Posterior cingulate gyrus (tissue), 11 donors: ENCODE measurements around the gene GRB7.
"Not testable (repeated sequence)": the region's sequence is repeated elsewhere in the genome, so short reads cannot be mapped to it uniquely, and the experiment has no call there.

Experiments used
- DNase-seq, 10 donors: peaks; one replicate each; pipeline versions ENCODE4 v3.0.0 to v3.0.0-alpha.2; 2020 to 2021; ENCODE audit warnings: mixed read lengths in 3 of 10
- intact Hi-C: fragments of 100-400 bp; cut with DNase I; formaldehyde crosslinking; loops from one replicate; pipeline ENCODE4 v1.15.1; 2023

GRB7 gene

DNA sequence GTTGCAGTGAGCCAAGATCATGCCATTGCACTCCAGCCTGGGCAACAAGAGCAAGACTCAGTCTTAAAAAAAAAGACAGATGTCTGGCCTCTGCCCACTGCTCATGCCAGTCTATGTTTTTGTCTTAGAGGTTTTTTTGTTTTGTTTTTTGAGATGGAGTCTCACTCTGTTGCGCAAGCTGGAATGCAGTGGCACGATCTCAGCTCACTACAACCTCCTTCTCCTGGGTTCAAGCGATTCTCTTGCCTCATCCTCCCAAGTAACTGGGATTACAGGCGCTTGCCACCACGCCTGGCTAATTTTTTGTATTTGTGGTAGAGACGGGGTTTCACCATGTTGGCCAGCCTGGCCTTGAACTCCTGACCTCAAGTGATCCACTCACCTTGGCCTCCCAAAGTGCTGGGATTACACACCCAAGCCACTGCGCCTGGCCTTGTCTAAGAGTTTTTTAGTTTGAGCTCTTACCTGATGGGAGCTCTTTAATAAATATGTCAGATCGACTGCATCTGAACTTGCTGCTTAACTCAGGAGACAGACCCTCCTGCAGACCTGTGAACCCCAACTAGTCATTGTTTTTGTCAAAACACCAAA lies 10.8 kb downstream of the GRB7 start:
- intact Hi-C loops = not testable (repeated sequence)
- DNase-seq = peak in 2 of 10 donors; percentile 21 to 22

DNA sequence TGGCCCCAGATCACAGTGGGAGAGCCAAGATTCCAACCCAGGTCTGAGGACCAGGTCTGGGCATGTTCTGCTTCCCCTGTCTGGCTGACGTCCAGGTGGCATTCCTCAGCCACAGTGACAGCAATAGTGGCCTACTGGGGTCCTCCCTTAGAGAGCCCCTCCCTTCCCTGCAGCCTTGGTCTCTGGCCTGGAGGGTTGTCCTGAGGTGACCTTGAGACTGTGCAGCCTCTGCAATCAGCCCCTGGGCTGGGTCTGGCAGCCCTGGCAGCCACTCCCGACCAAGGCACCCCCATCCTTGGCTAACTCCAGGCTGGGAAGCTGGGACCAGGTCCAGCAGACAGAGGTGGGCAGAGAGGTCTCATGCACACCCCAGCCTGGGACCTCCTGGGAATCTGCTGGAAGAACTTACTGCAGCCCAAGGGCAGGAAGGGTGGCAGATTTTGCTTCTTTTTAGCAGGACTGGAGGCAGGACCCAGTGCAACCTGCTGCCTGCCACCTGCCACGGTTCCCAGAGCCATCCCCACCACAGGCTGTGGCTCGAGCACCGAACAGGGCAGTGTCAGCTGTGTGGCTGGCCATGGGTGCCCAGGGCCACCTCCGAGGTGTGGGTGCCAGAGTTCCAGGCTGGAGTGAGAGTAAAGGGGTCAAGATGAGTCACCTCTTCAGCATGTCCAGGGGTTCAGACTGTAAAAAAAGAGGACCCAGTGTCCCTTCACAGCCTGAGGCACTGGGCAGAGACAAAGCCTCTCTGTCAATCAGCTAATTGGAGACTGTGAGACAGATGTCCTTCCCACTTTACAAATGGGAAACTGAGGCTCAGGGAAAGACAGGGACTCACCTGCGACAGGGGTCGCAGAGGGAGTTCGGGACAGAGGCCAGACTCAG lies 12.6 kb downstream of the GRB7 start:
- DNase-seq = peak in 2 of 10 donors; percentile 7 to 62
- intact Hi-C loops = loop anchor here (5.0 to 10.0 kb wide), 3 partner anchors 113 to 223 kb away; partner anchors contain the start of genes LRRC3C, ORMDL3 and STARD3

GRCh38 chr17:39751016-39751543 lies 13.3 kb downstream of the GRB7 start:
- peak in 1 of 10 donors; percentile 8 for DNase-seq
- intact Hi-C loops = loop anchor here (5.0 to 10.0 kb wide), 3 partner anchors 114 to 224 kb away; partner anchors contain the start of genes LRRC3C, ORMDL3 and STARD3

GRCh38 chr17:39751637-39752036 lies 13.9 kb downstream of the GRB7 start:
- intact Hi-C loops = loop anchor here (5.0 to 10.0 kb wide), 3 partner anchors 114 to 224 kb away; partner anchors contain the start of genes LRRC3C, ORMDL3 and STARD3
- peak in 2 of 10 donors; percentile 8 to 52 for DNase-seq

GRCh38 chr17:39752241-39752881 lies 14.6 kb downstream of the GRB7 start:
- peak in 2 of 10 donors; percentile 2 to 5 for DNase-seq
- intact Hi-C loops = loop anchor here (5.0 to 10.0 kb wide), 3 partner anchors 115 to 225 kb away; partner anchors contain the start of genes LRRC3C, ORMDL3 and STARD3

DNA sequence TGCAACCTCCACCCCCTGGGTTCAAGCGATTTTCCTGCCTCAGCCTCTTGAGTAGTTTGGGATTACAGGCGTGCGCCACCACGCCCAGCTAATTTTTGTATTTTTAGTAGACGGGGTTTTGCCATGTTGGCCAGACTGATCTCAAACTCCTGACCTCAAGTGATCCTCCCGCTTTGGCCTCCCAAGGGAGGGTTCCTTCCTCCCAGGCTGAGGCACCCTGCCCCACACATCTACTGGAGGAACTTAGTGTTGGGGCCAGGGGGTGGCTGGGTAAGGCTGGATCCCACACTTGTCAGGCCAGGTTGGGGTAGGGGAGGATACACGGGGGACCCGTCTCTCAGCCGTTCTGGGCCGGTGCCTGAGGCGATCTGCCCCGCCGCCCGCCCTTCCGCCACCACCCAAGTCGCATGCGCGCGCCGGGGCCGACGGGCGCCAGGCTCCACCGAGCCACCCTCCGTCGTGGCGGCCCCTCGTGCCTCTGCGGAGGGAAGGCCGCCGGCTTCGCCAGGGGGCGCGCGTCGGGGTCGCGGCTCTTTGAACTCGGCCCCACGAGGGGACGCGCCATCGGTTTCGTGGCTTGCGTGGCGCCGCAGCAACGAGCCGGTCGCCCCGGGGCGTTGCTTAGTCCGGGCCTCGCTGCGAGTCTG lies 15.9 kb downstream of the GRB7 start:
- peak in 6 of 10 donors; percentile 7 to 88 (median 56) for DNase-seq
- intact Hi-C loops = loop anchor here (2.0 to 10.0 kb wide), 4 partner anchors 116 to 226 kb away; partner anchors contain the start of genes LRRC3C, ORMDL3 and STARD3

DNA sequence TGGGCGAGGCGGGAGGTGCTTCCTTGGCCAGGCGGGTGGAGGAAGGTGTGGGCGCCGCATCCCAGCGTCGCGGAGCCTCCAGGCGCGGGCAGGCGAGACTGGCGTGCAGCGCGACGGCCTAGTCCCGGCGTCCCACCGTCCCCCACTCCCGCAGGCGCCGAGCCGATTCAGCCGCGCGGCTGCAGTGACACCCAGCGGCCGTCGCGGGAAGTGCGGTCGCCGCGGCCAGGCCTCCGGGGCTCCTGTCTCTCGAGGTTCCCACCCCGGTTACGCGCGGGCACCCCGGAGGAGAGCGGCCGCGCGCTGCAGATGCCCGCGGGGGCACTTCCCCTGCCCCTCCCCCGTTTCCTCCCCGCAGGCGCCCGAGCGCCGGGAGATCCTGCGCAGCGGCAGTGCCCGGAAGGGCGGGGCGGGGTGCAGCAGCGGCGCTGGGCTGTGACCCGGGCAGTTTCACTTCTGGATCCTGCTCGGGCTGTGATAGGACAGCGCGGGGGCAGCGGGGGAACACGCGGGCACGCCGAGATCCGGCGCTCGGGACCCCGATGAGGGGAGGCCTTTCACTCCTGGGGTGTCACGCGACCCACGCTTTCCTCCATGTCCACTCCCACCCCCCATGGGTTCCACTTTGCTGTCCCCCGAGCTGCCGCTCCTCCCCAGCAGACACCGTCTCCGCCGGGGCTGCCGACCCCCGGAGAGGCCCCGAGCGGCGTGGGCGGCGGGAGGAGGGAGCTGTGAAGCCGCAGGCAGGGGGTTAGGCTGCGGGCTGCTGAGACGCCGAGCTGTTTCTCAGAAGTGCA lies 16.6 kb downstream of the GRB7 start:
- DNase-seq = peak; percentile 73 to 98 (median 86)
- intact Hi-C loops = loop anchor here (2.0 to 10.0 kb wide), 4 partner anchors 117 to 227 kb away; partner anchors contain the start of genes LRRC3C, ORMDL3 and STARD3

DNA sequence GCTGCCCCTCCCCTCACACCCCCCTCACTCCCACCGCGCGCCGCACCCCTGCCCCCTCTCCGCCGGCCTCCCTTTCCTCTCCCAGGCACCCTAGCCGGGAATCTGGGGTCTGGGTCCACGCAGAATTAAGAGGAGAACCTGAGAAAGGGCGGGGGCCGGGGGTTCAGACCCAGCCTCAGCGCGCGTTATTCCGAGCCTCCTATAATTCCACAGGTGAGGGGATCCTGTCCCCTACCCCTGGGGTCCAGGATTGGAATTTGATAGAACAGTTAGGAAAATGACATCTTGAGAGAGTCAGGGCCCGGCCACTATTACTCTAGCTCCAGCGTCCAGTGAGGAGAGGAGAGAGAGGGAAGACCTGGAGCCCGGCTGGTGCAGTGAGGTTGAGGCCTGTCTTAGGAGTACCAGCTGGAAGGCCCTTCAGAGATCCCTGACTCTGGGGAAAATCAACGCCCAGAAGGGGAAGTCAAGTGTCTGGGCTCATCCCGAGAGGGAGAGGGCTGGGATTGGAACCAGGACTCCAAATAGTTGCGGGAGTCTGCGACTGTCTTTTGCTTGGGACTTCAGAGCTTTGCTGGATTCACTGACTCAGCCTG lies 17.3 kb downstream of the GRB7 start:
- intact Hi-C loops = loop anchor here (2.0 to 10.0 kb wide), 4 partner anchors 118 to 228 kb away; partner anchors contain the start of genes LRRC3C, ORMDL3 and STARD3
- DNase-seq = peak in 1 of 10 donors; percentile 76

DNA sequence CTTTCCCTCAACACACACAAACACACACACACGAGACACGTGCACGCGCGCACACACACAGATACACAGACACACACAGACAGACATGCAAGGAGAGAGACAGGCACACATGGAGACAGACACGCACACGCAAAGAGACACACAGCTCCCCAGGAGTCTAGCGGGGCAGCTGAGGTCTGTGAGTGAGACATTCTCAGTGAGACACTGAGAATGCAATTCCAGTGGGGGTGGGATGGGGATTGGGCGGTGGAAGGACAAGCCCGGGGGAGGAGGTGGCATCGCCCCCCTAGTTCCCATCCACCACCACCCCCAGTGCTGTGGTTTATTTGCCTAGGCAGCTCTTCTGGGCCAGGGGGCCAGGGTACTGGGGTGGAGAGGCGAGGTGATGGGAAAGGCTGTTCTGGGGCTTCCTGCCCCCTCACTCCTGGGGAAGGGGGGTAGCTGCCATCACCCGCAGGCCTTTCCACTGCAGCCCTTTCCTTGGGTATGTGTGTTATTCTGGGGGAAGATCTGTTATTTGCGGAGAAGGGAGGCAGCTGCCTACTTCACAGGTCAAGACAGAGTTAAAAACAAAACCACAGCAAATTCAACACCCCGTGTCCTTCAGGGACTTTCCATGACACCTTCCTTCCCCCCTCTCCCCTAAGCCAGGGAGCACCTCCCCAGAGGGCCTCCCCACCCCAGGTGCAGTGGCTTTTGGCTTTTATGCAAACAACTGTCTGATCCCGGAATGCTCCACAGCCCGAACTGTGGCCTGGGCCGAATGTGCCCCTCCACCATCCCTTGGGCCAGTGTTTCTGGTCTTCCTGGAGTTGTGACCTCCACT lies 18.0 kb downstream of the GRB7 start:
- intact Hi-C loops = loop anchor here (2.0 to 10.0 kb wide), 2 partner anchors 133 to 169 kb away; partner anchors contain the start of genes LRRC3C and ORMDL3
- no peak for DNase-seq

DNA sequence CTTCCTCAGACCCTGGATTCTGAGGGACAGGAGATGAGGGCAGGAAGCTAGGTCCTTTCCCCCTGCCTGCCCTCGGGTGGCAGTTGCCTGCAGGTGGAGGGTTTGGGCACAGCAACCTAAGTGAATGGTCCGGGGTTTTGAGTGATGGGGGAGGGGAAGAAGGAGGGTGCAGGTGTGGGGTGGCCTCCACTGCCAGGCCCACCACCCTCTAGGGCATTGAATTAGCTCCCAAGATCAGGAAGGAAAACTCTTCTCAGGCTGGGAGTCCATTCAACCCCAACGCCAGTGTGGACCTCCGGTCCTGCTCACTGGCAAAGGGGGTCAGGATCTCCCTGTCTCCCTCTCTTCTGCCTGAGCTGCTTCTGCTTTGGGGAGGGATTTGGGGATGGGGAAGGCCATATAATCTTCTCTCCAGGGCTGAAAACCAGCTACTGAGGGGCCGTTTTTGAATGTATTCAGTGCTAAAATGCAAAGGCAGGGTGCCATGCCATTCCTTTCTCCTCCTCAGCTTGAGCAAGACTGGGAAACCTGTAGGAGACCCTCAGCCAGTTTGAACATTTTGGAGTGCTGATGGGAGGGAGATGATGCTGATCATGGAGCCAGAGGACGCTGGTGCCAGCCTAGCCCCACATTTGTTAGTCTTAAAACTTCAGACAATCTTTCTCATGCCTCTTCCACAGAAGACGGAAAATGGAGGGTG lies 18.8 kb downstream of the GRB7 start:
- intact Hi-C loops = loop anchor here (10.0 kb wide), 1 partner anchor 168 kb away; the partner anchor contains the start of genes LRRC3C and ORMDL3

DNA sequence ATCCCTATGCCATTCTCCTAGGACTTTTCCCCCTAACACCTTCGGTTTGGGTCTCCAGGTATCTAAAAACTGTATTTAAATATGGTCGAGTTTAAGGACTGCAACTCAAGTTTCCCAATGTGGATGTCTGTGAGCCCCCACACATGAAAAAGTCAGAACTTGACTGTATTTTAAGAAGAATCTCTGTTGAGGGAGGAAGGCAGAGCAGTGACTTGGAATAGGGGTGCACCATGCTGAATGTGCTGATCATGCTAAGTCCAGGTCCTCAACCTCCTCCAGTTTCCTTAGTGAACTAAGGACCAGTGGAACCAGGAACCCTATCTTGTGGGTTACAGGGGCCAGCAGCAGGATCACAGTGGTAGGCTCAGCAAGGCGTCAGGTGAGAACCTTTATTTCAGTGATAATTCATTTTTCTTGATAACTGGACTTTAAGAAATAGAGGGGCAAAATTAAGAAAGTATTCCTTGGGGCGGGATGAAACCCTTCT lies 19.5 kb downstream of the GRB7 start:
- no peak for DNase-seq
- intact Hi-C loops = loop anchor here (10.0 kb wide), 1 partner anchor 168 kb away; the partner anchor contains the start of genes LRRC3C and ORMDL3

More for the DNA sequence above, 18.8 kb downstream of the GRB7 start:
- DNase-seq = no peak

DNA sequence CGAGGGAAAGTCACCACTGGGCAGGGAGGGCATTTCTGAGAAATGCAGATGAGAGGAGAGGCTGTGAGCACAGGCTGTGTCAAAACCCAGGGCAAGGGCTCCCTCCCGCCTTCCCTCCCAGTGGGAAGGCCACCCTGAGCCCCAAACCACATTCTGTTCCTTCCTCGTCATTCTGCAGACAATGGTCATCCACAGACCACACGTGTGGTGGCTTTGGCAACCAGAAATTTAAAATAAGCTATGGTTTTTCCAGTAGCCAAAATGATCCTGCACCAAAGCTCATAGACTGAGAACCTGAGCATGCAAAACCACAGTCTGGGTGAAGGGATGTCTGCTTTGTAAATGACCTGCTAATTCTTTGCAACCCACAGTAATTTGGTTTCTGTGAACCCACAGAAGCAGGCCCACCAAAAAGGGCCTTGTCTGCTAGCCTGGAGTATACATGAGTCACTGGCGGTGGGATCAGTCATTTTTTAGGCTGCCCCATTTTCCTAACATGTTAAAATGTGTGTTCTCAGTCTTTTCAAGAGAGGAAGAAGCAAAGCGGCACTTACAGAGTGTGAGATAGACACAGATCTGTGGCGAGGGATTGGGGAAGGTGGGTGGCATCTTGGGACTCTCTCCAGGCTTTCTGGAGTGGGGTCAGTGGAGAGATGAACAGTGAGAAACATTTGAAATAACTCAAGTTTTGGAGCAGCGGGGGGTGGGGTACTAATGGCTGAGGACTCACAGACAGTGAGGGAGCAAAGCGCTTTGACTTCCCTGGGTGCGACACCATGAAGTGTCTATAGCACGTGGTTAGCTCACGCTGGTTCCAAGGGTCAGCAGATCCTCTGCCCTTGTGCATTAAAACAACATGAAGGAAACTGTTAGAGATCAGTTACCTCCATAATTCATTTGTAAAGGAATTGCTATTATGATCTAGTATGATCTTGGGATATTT lies 20.5 kb downstream of the GRB7 start:
- intact Hi-C loops = loop anchor here (10.0 kb wide), 1 partner anchor 167 kb away; the partner anchor contains the start of genes LRRC3C and ORMDL3
- no peak for DNase-seq

DNA sequence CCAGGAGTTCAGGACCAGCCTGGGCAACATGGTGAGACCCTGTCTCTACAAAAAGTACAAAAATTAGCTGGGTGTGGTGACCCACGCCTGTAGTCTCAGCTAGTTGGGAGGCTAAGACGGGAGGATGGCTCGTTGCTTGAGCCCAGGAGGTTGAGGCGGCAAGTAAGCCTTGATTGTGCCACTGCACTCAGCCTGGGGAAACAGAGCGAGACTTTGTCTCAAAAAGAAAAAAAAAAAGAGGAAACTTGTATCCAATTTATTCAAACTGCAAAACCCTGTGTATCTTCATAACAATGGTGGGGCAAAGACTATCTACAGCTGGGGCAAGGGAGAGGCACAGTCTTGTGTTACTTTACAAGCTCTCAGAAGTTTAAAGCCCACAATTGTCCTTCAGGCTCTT lies 21.5 kb downstream of the GRB7 start:
- no peak for DNase-seq
- intact Hi-C loops = loop anchor here (10.0 kb wide), 1 partner anchor 166 kb away; the partner anchor contains the start of genes LRRC3C and ORMDL3

DNA sequence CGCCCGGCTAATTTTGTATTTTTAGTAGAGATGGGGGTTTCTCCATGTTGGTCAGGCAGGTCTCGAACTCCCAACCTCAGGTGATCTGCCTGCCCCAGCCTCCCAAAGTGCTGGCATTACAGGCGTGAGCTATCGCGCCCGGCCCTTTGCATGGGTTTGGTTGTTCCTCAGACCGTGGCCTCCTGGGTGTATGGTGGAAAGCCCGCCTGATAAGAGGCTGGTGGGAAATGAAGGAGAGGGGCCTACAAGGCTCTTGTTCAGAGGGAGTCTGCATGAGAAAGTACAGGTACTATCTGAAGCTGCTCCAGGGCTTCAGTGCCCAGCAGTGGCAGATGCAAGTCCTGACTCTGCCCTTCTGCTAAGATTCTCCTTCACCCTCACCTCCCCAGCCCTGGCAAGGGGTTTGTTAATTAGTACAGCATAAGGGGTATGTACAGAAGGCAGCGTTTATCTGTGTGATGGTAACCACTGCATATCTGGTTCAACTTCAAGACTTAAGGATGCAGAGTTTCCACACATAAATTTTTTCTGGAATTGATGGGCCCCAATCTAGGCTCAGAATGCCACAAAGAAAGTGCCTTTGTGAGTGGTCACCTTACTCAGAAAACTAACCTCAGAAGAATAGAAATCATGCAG lies 24.2 kb downstream of the GRB7 start:
- intact Hi-C loops = no loop called here
- peak in 1 of 10 donors; percentile 72 for DNase-seq
